K562 (cell line): ENCODE measurements around the gene PSRC1. TPM values are rescaled to one million over a fixed set of nuclear protein-coding genes. Genes with fewer than 3 reads are reported as not detected.

Experiments
- DNMT1 ChIP-seq: fragments of 450-650 bp; IDR thresholded peaks from 2 replicates; pipeline ENCODE4 v1.6.1; 2016; ENCODE audit warnings: antibody characterized with exemption, mild to moderate bottlenecking
- FOSL1 ChIP-seq: fragments of 200-800 bp; sonication (Bioruptor generic); conservative IDR thresholded peaks from 2 replicates; pipeline ENCODE4 v1.6.1; 2016; ENCODE audit warnings: missing genetic modification characterization, missing compliant biosample characterization
- OTX1 ChIP-seq: fragments of 450-650 bp; formaldehyde crosslinking; IDR thresholded peaks from 2 replicates; pipeline ENCODE4 v1.4.0; 2022; ENCODE audit warnings: mild to moderate bottlenecking
- RAD21 ChIP-seq, 2 experiments: fragments of 250-450 bp in 1 of 2; fragments of 450-650 bp in 1 of 2; sonication (Bioruptor Pico) in 1 of 2; formaldehyde crosslinking in 1 of 2; IDR thresholded peaks in 1 of 2; conservative IDR thresholded peaks in 1 of 2; 2 replicates each; pipeline versions ENCODE4 v1.4.0 to v1.8.0; 2020 to 2022; ENCODE audit warnings: mild to moderate bottlenecking in 2 of 2, moderate library complexity in 1 of 2
- SMC3 ChIP-seq: conservative IDR thresholded peaks from 2 replicates; pipeline ENCODE4 v1.6.1; 2011; ENCODE audit warnings: low read depth, low read length, improper control_type of control experiment; ENCODE audit not compliant: insufficient read depth
- TAF15 ChIP-seq: fragments of 200-400 bp; formaldehyde crosslinking; IDR thresholded peaks from 2 replicates; pipeline ENCODE4 v1.6.1; 2017; ENCODE audit warnings: mild to moderate bottlenecking, low read depth, low read length, moderate library complexity
- TAF7 ChIP-seq: fragments of 450-650 bp; IDR thresholded peaks from 2 replicates; pipeline ENCODE4 v1.6.1; 2016; ENCODE audit warnings: missing genetic modification characterization, missing compliant biosample characterization
- TEAD1 ChIP-seq, 2 experiments: fragments of 450-650 bp in 1 of 2; sonication (generic) in 1 of 2; formaldehyde crosslinking; IDR thresholded peaks; 2 replicates each; pipeline versions ENCODE4 v1.4.0 to v1.8.0; 2020 to 2022; ENCODE audit warnings: mild to moderate bottlenecking in 2 of 2, missing genetic modification reagents in 1 of 2
- polyA plus RNA-seq, 8 experiments: library from polyadenylated mRNA; depleted of rRNA in 4 of 8; stranded (reverse) in 5 of 8; unstranded in 3 of 8; fragments of >200 nt; fragmentation: Nextera tagmentation in 2 of 8; fragmentation: Illumina TruSeq in 1 of 8; extraction: Ambion mirVana in 2 of 8; extraction: Trizol in 1 of 8; gene quantifications; 2 replicates each; pipeline versions ENCODE4 v1.2.1 to v1.2.3, GENCODE V29; 2011 to 2014; ENCODE audit warnings: inconsistent platforms in 1 of 8, missing spikeins in 1 of 8
- total RNA-seq, 7 experiments: library from RNA; depleted of rRNA in 6 of 7; stranded (reverse); fragments of >200 nt in 6 of 7; fragmentation: Illumina TruSeq in 2 of 7; extraction: Trizol in 2 of 7; gene quantifications; 2 replicates each; pipeline versions ENCODE4 v1.2.1 to v1.2.3, GENCODE V29; 2011 to 2021; ENCODE audit warnings: low replicate concordance in 1 of 7
- TF ChIP-seq, protein P1 (sequence below): fragments of 450-650 bp; IDR thresholded peaks from 2 replicates; pipeline ENCODE4 v1.6.1; 2016; ENCODE audit warnings: borderline replicate concordance
- TF ChIP-seq, protein P2 (sequence below): IDR thresholded peaks from 2 replicates; pipeline ENCODE4 v1.6.1; 2011; ENCODE audit warnings: borderline replicate concordance, low read depth, mild to moderate bottlenecking, moderate library complexity, low read length; ENCODE audit not compliant: insufficient read depth, poor library complexity, severe bottlenecking
- TF ChIP-seq, protein P3 (sequence below): fragments of 450-650 bp; formaldehyde crosslinking; IDR thresholded peaks from 2 replicates; pipeline ENCODE4 v1.4.0; 2020; ENCODE audit warnings: mild to moderate bottlenecking, moderate library complexity
- TF ChIP-seq, protein P4 (sequence below): sonication (generic); formaldehyde crosslinking; IDR thresholded peaks from 2 replicates; pipeline ENCODE4 v1.8.0; 2022; ENCODE audit warnings: missing genetic modification reagents, mild to moderate bottlenecking, moderate library complexity, borderline replicate concordance
- TF ChIP-seq, protein P5 (sequence below), 2 experiments: IDR thresholded peaks; 2 replicates each; pipeline ENCODE4 v1.6.1; 2012; ENCODE audit warnings: improper control_type of control experiment in 2 of 2, low read depth in 2 of 2, low read length in 2 of 2, borderline replicate concordance in 1 of 2

Gene PSRC1
- total and polyA plus RNA-seq, 9 of the 15 experiments (the other 6 are each of a cell fraction or from before 2014, with no cell fraction given), result 6.5 to 65.2 (median 39.3) TPM

DNA sequence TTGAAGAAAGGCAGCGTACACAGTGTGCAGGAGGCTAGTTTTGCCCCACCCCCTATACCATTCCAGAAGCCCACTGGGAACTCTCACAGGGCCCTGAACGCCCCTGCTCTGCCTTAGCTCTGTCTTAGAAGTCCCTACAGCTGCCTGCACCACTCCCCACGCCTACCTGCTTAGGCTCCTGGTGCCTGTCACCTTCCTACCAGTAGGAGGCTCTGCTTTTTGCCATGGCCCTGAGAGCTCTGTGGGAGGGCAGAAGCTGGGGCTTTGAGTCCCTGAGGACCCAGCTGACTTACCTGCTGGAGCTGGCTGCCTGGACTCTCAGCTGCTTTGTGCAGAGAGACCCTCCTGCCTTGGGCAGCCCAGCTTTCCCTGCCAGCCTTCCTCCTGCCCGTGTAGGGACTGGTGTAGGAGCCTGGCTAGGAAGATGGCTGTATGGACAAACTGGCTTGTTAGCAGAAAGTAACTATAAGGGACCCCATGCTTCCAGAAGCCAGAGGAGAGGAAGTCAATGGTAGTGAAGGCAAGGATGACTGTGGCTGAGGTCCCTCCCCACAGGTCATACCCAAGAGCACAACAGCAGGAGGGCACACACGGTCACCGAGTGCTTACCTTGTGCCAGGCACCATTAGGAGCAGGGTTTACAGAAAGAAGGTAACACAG is 43.4 kb downstream of the PSRC1 start (continued):
- TF ChIP-seq TEAD1 (CRISPR knock-in tag; IDR thresholded peaks at IDR 0.05) (peak in 1 of 2 experiments; percentile 7; a peak in 1 of 4 replicates), FOSL1 (tag) (no peak), TAF15 (no peak), SMC3 (peak; percentile 61; the same call in 1 of the 2 replicates), DNMT1 (peak; percentile 56; the same call in 1 of the 2 replicates), OTX1 (CRISPR knock-in tag) (0 out of 2 replicates have a peak, but pooled peaks have one; percentile 21), TAF7 (tag) (no peak), RAD21 (CRISPR knock-in tag; conservative IDR thresholded peaks at IDR 0.05 in 1 of 2, IDR thresholded peaks at IDR 0.05 in 1 of 2) (peak; percentile 46 to 64)
- TF ChIP-seq, protein P1, sequence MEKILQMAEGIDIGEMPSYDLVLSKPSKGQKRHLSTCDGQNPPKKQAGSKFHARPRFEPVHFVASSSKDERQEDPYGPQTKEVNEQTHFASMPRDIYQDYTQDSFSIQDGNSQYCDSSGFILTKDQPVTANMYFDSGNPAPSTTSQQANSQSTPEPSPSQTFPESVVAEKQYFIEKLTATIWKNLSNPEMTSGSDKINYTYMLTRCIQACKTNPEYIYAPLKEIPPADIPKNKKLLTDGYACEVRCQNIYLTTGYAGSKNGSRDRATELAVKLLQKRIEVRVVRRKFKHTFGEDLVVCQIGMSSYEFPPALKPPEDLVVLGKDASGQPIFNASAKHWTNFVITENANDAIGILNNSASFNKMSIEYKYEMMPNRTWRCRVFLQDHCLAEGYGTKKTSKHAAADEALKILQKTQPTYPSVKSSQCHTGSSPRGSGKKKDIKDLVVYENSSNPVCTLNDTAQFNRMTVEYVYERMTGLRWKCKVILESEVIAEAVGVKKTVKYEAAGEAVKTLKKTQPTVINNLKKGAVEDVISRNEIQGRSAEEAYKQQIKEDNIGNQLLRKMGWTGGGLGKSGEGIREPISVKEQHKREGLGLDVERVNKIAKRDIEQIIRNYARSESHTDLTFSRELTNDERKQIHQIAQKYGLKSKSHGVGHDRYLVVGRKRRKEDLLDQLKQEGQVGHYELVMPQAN, result peak; percentile 30; the same call in 1 of the 2 replicates
- TF ChIP-seq, protein P2, sequence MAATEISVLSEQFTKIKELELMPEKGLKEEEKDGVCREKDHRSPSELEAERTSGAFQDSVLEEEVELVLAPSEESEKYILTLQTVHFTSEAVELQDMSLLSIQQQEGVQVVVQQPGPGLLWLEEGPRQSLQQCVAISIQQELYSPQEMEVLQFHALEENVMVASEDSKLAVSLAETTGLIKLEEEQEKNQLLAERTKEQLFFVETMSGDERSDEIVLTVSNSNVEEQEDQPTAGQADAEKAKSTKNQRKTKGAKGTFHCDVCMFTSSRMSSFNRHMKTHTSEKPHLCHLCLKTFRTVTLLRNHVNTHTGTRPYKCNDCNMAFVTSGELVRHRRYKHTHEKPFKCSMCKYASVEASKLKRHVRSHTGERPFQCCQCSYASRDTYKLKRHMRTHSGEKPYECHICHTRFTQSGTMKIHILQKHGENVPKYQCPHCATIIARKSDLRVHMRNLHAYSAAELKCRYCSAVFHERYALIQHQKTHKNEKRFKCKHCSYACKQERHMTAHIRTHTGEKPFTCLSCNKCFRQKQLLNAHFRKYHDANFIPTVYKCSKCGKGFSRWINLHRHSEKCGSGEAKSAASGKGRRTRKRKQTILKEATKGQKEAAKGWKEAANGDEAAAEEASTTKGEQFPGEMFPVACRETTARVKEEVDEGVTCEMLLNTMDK, result peak; percentile 51
- TF ChIP-seq, protein P3, sequence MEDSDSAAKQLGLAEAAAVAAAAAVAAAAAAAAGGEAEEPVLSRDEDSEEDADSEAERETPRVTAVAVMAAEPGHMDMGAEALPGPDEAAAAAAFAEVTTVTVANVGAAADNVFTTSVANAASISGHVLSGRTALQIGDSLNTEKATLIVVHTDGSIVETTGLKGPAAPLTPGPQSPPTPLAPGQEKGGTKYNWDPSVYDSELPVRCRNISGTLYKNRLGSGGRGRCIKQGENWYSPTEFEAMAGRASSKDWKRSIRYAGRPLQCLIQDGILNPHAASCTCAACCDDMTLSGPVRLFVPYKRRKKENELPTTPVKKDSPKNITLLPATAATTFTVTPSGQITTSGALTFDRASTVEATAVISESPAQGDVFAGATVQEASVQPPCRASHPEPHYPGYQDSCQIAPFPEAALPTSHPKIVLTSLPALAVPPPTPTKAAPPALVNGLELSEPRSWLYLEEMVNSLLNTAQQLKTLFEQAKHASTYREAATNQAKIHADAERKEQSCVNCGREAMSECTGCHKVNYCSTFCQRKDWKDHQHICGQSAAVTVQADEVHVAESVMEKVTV, result 0 out of 2 replicates have a peak, but pooled peaks have one; percentile 16
- TF ChIP-seq, protein P4, sequence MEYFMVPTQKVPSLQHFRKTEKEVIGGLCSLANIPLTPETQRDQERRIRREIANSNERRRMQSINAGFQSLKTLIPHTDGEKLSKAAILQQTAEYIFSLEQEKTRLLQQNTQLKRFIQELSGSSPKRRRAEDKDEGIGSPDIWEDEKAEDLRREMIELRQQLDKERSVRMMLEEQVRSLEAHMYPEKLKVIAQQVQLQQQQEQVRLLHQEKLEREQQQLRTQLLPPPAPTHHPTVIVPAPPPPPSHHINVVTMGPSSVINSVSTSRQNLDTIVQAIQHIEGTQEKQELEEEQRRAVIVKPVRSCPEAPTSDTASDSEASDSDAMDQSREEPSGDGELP (CRISPR knock-in tag), result peak; percentile 69; the same call in 1 of the 2 replicates
- TF ChIP-seq, protein P5, sequence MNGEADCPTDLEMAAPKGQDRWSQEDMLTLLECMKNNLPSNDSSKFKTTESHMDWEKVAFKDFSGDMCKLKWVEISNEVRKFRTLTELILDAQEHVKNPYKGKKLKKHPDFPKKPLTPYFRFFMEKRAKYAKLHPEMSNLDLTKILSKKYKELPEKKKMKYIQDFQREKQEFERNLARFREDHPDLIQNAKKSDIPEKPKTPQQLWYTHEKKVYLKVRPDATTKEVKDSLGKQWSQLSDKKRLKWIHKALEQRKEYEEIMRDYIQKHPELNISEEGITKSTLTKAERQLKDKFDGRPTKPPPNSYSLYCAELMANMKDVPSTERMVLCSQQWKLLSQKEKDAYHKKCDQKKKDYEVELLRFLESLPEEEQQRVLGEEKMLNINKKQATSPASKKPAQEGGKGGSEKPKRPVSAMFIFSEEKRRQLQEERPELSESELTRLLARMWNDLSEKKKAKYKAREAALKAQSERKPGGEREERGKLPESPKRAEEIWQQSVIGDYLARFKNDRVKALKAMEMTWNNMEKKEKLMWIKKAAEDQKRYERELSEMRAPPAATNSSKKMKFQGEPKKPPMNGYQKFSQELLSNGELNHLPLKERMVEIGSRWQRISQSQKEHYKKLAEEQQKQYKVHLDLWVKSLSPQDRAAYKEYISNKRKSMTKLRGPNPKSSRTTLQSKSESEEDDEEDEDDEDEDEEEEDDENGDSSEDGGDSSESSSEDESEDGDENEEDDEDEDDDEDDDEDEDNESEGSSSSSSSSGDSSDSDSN (IDR thresholded peaks at IDR 0.05; ENCODE audit: borderline replicate concordance in 1 of 2, low read depth in 2 of 2, low read length in 2 of 2), result 0 out of 4 replicates have a peak, but pooled peaks of 1 of the 2 experiments have one; percentile 32
